Hematopoietic multipotent progenitor cell (in vitro differentiated cells): ENCODE data around the gene ANKRD13C. TPM values are rescaled to one million over a fixed set of nuclear protein-coding genes. Genes with fewer than 3 reads are reported as not detected.
"Not testable (repeated sequence)": the region's sequence is repeated elsewhere in the genome, so short reads cannot be mapped to it uniquely, and the experiment has no call there.

Experiments
- DNase-seq, 3 donors: peaks; one replicate each; pipeline ENCODE4 v3.0.0-alpha.2; 2011 to 2015; ENCODE audit warnings: low read depth in 2 of 3, low spot score in 2 of 3
- total RNA-seq: library from RNA; depleted of rRNA; stranded (reverse); fragments of >200 nt; gene quantifications from one replicate; pipeline ENCODE4 v1.2.3, GENCODE V29; 2012

Gene ANKRD13C
- total RNA-seq, 1 donor, result 17.8 TPM

DNA sequence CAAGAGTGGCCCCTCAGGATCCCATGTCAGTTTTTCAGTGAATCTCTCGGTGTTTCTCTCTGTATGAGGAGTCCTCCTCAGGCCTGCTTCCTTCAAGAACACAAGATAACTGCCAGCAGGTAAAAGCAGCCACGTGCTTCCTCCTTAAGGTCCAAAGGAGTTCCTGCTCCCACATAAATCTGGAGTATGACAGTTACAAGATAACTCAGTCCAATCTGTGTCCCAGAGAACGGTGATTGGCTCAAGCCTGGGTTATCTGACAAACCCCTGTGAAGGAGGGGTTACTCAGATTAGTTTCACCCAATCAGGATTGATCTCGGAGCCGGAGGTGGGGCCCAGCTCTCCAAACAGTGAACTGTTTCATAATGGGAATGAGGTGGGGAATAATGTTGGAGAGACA lies 5.8 kb upstream of the ANKRD13C start:
- no peak for DNase-seq

DNA sequence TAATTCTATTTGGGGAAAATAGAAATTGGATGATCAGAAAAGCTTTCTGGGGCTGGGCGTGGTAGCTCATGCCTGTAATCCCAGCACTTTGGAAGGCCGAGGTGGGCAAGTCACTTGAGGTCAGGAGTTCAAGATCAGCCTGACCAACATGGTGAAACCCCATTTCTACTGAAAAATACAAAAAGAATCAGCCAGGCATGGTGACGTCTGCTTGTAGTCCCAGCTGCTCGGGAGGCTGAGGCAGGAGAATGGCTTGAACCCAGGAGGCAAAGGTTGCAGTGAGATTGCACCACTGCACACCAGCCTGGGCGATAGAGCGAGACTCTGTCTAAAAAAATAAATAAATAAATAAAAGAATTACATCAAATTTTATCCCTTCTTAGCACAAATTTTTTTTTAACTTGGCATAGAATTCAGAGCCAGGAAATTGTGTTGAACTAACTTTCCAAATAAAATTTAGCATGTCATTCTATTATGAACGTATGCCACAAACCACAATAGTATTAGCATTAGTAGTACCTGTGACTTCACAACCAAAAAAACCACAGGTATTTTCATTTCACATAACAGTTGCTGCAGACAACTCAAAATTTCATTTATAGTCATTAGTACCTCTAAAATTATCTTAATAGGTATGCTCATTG lies 4.5 kb upstream of the ANKRD13C start:
- no peak for DNase-seq

DNA sequence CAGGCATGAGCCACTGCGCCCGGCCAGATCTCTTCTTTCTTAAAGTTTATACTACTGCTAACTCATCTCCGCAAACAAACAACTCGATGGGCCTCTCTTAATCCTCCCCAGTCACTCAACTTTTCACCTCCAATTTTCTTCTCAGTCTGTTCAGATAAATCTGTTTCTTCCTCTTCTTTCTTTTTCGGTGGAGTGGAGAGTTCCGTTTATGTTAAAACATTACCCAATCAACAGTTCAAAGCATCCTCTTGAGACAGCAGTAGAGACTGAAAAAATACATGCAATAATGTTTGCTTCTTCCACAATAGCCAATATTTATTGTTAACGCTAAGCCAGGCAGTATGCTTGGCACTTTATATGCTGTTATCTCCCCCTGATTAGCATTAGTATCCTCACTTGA lies 1.4 kb upstream of the ANKRD13C start:
- DNase-seq, result no peak

DNA sequence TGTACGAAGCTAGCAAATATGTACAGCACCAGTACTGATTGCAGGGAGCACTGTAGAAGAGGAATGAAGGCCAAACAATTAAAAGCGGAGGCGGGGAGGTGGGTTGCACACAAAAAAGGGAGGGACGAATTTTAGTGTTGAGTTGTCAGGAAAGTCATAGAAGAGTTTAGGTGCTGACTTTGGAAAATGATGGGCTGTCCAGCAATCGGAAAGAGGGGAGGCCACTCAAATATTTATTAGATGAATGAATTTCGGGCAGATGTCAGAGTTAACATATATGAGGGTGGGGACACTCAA lies 537 bp upstream of the ANKRD13C start:
- DNase-seq, result no peak

DNA sequence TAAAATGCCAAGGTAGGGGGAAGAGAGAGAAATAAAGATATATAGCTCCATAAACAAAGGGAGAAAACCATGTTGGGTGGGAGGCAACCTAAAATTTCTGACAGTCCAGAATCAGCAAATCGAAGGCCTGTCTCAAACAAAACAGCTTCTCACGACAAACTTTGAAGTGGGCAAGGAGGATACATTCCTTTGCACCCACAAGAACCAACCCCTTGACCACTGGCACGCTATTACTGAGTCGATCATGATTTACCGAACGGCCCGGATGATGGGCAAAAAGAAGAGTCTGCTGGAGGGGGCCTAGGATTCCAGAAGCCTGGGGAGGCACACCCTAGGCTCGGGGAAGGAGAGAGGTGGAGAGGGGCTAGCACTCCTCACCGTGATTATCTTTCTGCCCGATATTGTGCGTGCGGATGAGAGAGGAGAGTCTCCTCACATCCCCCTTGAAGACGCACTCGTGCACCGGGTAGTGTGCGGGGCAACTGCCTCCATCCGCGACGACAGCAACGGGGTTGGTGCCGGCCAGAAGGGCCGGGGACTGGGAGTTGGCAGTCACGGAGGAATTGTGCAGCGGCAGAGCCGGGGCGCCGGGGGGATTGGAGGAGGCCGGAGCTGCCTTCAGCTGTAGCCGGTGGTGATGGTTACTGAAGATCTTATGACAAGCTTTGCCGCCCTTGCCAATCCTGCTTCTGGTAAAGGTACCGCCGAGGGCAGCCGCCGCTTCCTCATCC lies 756 bp downstream of the ANKRD13C start:
- peak in 2 of 3 donors; percentile 12 to 18 for DNase-seq

DNA sequence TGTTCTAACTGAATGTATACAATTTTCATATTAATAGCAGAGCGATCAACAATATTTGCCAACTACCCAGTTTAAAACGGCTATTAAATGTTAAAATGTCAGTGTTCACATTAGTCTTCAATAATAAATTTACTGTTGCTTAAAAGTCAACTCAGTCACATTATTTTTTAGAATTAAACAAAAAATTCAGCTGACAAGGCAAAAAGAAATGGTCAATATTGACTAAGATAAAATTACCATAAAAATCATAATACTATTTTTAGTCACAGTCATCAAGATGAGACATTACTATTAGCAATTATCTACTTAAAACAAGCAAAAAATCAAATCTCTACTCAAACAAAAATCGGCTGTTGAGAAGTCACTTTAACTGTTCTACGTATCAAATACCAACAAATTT lies 1.5 kb downstream of the ANKRD13C start:
- no peak for DNase-seq

DNA sequence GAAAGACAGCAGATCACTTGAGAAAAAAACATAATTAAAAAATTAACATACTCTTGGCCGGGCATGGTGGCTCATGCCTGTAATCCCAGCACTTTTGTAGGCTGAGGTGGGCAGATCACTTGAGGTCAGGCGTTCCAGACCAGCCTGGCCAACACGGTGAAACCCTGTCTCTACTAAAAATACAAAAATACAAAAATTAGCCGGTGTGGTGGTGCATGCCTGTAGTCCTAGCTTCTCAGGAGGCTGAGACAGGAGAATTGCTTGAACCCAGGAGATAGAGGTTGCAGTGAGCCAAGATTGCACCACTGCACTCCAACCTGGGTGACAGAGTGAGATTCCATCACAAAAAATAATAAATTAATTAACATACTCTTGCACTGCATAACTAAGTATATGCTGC lies 4.7 kb downstream of the ANKRD13C start:
- not testable (repeated sequence) for DNase-seq

DNA sequence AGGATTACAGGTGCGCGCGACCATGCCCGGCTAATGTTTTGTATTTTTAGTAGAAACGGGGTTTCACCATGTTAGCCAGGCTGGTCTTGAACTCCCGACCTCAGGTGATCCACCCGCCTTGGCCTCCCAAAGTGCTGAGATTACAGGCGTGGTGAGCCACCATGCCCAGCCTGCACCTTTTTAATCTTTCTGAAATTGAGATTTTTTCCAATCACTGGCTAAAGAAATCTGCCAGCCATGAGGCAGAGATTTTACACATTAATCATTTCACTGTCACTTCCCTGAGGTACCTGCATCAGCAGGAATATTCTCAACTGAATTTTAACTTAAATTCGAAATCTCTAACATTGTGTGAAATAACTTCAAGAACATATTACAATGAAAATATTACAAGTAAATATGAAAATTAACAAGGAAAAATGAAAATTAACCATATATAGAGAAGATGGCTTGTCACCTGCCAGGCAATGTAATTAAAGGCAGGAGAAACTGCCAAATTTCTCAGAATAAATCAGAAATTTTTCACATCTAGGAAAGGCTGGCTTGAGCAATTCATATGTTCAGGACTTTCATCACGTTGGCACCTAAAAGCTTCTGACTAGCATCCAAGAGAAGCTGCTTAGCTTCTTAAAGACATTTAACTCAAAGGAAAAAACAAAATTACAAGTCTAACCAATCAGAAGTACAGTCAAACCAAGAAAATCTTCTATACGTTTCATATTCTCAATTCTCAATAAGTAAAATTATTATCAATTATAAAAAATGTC lies 5.9 kb downstream of the ANKRD13C start:
- no peak for DNase-seq

DNA sequence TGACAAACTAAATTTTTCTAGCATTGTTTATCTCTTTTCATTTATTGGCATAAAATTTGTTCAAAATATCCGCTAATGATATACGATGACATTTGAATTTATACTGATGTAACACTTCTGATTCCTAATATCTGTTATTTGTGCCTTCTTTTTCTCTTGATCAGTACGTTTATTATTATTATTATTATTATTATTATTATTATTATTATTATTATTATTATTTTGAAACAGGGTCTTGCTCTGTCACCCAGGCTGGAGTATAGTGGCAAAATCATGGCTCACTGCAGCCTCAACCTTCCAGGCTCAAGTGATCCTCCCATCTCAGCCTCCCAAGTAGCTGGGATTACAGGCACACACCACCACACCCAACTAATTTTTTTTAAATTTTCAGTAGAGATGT lies 14.9 kb downstream of the ANKRD13C start:
- not testable (repeated sequence) for DNase-seq

DNA sequence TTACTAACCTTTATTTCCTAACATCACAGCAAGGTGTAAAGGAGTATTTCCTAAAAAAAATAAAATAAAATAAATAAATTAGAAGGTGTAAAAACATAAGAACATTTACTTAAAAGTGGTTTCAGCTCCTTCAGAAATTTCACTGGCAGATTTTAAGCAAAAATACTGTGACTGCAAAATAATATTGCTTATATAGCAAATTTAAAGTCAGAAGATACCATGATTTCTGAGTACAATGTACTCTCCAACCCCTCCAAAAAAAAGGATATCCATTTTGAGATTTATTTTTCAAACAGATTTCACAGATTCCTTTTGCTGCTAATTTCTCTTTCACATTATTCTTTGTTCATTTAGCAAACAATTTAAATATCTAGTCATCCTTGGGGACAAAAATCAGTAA lies 18.5 kb downstream of the ANKRD13C start:
- no peak for DNase-seq

DNA sequence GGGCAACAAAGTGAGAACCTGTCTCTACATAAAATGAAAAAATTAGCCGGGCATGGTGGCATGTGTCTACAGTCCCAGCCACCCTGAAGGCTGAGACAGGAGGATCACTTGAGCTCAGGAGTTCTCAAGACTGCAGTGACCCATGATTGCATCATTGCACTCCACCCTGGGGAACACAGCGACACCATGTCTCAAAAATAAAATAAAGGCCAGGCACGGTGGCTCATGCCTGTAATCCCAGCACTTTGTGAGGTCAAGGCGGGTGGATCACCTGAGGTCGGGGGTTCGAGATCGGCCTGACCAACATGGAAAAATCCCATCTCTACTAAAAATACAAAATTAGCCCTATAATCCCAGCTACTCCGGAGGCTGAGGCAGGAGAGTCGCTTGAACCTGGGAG lies 20.1 kb downstream of the ANKRD13C start:
- no peak for DNase-seq

DNA sequence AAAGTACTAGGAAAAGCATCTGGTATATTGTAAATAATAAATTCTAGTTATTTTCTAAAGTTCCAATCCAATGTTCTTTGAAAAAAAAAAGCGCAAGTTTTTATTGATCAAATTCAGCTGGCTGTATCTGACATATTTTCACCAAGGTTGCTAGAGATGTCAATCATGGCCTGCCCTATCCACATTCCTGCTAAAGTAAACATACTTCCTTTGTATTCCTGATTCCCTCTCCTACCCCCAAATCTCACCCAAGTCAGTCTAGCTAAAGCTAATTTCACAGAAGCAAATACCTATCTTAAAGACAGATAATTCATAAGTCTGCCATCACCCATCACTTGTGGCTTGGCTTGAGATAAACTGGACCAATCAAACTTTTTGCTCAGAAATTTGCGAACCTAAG lies 21.3 kb downstream of the ANKRD13C start:
- no peak for DNase-seq

DNA sequence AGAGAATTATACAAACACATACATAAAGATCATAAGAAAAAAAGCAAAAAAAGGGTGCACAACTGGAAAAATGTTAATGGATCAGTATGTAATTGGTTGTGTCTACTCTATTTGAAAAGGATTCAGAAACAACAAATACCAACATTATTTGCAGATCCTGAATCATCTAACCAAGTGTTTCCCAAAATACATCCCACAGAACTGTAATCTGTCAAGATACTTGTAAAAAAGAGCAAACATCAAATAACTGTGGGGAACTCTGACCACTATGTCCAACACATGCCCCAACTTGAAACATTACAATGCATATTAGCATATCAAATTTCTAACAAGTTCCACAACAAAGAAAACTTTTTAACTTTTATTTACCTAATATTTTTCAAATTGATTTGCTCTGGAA lies 22.6 kb downstream of the ANKRD13C start:
- DNase-seq, result no peak

DNA sequence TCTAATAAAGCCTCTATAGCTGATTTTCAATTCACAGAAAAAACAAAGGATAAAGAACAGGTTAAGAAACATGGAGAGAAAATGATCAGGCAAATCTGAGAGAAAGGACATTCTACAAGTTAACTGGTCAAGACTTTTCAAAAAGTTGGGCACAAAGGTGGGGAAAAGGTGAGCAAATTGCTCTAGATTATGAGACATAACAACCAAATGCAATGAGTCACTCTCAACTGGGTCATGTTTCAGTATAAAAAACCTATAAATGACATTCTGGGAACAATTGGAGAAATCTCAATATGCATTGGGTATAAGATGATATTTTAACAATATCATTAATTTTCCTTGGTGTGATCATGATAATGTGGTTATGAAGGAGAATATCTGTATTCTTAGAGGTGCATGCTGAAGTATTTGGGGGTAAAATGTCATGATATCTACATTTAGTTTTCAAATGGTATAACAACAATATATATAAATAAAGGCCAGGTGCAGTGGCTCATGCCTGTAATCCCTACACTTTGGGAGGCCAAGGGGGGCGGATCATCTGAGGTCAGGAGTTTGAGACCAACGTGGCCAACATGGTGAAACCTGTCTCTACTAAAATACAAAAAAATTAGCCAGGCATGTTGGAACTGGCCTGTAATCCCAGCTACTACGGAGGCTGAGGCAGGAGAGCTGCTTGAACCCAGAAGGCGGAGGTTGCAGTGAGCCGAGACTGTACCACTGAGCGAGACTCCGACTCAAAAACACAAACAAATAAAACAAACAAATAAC lies 27.0 kb downstream of the ANKRD13C start:
- DNase-seq, result no peak

DNA sequence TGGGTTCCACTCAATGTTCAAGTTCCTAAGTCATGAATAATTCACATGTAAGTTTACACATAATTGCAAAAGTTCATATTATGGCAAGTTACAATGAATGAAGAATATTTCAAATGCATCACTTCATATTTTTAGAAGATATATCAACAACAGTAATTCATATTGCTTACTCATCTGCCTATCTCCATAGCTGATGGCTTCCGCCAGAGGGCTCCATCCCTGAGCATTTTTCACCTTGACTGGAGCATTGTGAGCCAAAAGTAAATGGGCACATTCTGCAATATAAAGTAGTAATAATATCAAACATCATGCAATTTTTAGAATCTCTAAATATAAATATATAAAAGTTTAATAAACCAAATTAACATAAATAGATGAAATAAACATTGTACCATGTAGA lies 29.8 kb downstream of the ANKRD13C start:
- no peak for DNase-seq

DNA sequence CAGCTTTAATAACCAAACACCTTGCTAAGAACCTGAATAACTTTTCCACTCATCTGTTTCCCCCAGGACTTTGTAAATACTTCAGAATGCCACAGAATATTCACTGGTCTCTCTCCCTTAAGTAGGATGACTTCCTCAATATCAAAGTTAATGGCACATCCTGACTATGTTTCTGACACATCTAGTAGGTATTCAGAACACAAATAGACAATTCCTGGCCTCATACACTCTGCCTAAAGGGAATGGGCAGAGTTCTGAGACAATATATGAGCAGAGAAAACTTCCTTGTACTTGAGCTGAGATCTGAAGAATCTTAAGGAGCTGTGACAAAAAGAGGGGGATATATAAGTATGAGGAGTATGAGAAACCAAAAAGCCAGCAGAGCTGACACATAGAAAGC lies 34.8 kb downstream of the ANKRD13C start:
- DNase-seq, result no peak

DNA sequence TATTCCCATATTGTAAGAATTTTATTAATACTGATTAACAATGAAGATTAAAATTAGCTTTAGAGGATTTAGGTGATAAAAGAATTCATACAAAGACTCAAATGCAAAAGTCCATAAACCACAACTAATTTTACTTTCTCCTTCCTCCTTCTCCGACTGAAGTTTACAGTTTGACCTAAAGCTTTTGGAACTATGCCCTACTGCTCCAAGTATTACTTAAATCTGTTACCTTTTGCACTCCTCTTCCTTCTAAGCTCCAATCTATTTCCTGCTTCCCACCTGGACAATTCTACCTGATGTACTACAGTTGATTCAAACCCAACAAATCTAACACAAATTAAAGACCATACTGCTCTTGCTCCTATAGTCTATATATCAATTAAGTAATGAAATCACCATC lies 36.3 kb downstream of the ANKRD13C start:
- no peak for DNase-seq

DNA sequence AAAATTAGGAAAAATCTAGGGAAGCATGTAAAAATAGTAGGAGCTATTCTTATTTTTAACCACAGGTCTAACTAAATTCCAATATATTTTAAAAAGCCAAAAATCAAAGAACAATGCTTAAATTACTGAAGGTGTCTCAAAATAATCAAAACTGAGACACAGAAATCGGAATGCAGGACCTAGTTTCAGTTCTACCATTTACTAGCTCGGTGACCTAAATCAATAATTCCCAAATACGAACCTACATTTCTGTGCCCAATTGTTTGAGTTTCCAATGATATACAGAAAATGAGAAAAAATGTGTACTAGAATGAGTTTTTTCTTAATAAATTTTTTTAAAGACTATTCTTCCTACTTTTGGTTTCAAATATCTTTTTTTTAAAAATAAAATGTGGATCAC lies 37.4 kb downstream of the ANKRD13C start:
- DNase-seq, result no peak

DNA sequence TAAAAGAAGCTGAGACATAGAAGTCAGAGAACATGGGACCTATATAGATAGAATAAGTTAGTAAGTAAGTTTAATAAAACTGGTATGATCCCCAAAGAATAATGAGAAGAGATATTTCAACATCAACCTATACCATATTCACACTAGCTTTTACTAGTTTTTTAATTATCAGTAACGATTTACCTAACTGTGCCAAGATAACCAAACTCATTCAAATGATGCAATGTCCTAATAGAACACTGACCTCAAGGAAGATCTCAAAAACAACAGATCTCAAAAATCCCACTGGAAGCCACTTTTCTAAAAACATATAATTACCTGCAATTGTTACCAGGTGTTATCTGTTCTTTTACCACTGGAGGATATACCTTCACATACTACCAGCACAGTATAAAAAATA lies 38.7 kb downstream of the ANKRD13C start:
- DNase-seq, result no peak

DNA sequence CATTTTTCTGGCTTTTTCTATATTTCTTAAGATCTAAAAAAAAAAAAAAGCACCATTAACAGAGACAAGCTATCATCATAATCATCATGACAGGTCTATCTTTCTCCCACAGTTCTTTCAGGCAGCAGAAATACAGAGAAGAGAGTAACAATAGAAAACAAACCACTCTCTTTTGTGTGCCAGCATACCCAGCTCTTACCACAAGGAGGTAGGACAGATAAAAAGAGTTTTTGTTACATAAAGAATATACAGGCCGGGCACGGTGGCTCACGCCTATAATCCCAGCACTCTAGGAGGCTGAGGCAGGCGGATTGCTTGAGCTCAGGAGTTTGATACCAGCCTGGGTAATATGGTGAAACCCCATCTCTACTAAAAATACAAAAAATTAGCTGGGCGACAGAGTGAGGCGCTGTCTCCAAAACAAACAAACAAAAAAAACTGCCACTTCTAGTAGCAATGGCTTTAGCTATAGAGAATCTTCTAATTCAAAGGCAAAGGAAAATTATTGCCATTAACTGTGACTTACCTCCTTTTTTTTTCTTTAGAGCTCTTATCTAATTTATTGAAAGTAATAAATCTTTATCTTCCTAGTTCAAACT lies 39.7 kb downstream of the ANKRD13C start:
- peak in 2 of 3 donors; percentile 5 for DNase-seq

DNA sequence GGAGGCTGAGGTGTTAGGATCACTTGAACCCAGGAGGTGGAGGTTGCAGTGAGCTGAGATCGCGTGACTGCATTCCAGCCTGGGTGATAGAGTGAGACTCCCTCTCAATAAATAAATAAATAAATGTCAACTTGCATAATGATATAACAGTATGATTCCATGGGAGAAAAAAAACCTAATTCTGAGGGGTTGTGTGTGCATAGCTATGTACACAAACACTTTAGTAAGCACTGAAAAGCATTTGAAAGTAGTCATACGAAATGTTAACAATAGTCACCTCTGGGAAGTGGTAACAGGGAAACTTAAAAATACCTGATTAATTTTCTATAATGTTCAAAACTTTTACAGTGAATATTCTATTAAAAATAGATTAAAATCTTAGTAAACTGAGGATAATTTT lies 43.2 kb downstream of the ANKRD13C start:
- DNase-seq, result no peak
